ENCODE measurements around the gene FRAS1.

GRCh38 chr4:78585633-78586032 is 528.5 kb downstream of the FRAS1 start:
- no peak for TF ChIP-seq CTCF (IDR thresholded peaks at IDR 0.05; ENCODE audit: insufficient read depth, low read depth, low read length)
- TF ChIP-seq EZH2 (IDR thresholded peaks at IDR 0.05; ENCODE audit: insufficient read depth, low read length), result no peak
